ENCODE results near the gene C2orf76.

Gene C2orf76

DNA sequence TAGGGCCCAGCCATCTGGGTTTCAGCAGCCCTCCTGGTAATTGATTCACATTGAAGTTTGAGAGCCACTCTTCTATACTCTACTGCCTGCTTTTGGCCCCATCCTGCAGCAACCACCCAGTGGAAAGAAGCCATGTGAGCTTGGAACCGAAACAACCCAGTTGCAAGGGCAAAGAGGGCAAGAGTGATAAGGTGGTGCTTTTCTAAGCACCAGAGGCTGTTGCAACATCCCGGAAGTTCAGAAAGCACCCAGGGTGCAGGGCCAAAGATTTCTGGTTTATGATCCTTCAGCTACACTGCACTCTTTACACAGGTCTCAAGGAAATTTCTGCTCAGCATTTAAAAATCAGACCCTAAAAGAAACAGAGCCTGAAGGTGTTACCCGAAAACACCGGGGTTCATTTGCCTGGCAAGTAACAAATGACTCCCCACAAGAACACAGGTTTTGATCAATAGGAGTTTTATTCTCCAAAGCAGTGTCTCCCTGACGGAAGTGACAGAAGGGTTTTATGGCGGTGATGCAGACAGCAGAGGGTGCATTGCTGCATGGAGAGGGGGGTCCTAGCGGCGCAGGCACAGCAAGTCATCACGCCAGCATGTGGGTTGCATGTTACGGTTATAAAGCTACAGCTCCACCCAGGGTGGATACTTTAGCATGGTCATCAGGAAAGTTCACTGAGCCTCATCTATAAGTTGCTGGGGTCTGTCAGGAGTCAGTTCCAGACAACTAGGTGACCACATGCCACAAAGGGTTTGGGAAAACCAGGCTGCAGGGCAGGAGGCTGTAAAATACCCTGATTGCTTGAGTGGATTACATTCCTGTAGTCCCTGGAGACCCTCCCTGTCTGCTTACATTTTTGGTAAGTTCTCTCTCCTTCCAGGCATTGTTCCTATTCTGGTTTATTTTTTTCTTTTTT lies 36.3 kb upstream of the C2orf76 start:
- peaks cover 5% of the 10 kb centered on the region for H3K4me1 ChIP-seq (ENCODE audit: insufficient read depth, insufficient read length)
- TF ChIP-seq SUZ12 (IDR thresholded peaks at IDR 0.05; ENCODE audit: extremely low read depth, insufficient read depth, insufficient read length) = no peak
- TF ChIP-seq YY1 (IDR thresholded peaks at IDR 0.05; ENCODE audit: insufficient read depth, insufficient read length) = no peak
- no peak for TF ChIP-seq ZNF274 (IDR thresholded peaks at IDR 0.05; ENCODE audit: low read depth, low read length)
- no peak overlapping the region for H3K4me3 ChIP-seq (ENCODE audit: insufficient read length, low read depth)
- H3K9me3 ChIP-seq (ENCODE audit: insufficient read depth, low read length) = no peaks in the 10 kb centered on the region
- no peak for DNase-seq (ENCODE audit: low read depth, low spot score)
- no peaks in the 10 kb centered on the region for H3K36me3 ChIP-seq (ENCODE audit: insufficient read depth, insufficient read length, low read length)
- H3K9ac ChIP-seq (ENCODE audit: insufficient read length, low read depth) = no peak overlapping the region
- no peaks in the 10 kb centered on the region for H3K27me3 ChIP-seq (ENCODE audit: insufficient read depth, insufficient read length)

GRCh38 chr2:119402106-119402505 lies 35.5 kb upstream of the C2orf76 start:
- Histone ChIP-seq H3K9ac (ENCODE audit: insufficient read length, low read depth) (no peak overlapping the region), H3K36me3 (ENCODE audit: insufficient read depth, insufficient read length, low read length) (no peaks in the 10 kb centered on the region), H3K4me1 (ENCODE audit: insufficient read depth, insufficient read length) (peaks cover 5% of the 10 kb centered on the region), H3K4me3 (ENCODE audit: insufficient read length, low read depth) (no peak overlapping the region), H3K9me3 (ENCODE audit: insufficient read depth, low read length) (no peaks in the 10 kb centered on the region), H3K27me3 (ENCODE audit: insufficient read depth, insufficient read length) (no peaks in the 10 kb centered on the region)
- TF ChIP-seq SUZ12 (IDR thresholded peaks at IDR 0.05; ENCODE audit: extremely low read depth, insufficient read depth, insufficient read length) = no peak
- no peak for TF ChIP-seq YY1 (IDR thresholded peaks at IDR 0.05; ENCODE audit: insufficient read depth, insufficient read length)
- no peak for TF ChIP-seq ZNF274 (IDR thresholded peaks at IDR 0.05; ENCODE audit: low read depth, low read length)
- no peak for DNase-seq (ENCODE audit: low read depth, low spot score)

GRCh38 chr2:119397196-119397595 lies 30.6 kb upstream of the C2orf76 start:
- no peaks in the 10 kb centered on the region for H3K27me3 ChIP-seq (ENCODE audit: insufficient read depth, insufficient read length)
- DNase-seq (ENCODE audit: low read depth, low spot score) = no peak
- H3K9me3 ChIP-seq (ENCODE audit: insufficient read depth, low read length) = no peaks in the 10 kb centered on the region
- no peak overlapping the region for H3K9ac ChIP-seq (ENCODE audit: insufficient read length, low read depth)
- H3K36me3 ChIP-seq (ENCODE audit: insufficient read depth, insufficient read length, low read length) = no peaks in the 10 kb centered on the region
- TF ChIP-seq YY1 (IDR thresholded peaks at IDR 0.05; ENCODE audit: insufficient read depth, insufficient read length) (no peak), SUZ12 (IDR thresholded peaks at IDR 0.05; ENCODE audit: extremely low read depth, insufficient read depth, insufficient read length) (no peak), ZNF274 (IDR thresholded peaks at IDR 0.05; ENCODE audit: low read depth, low read length) (no peak)
- H3K4me1 ChIP-seq (ENCODE audit: insufficient read depth, insufficient read length) = peaks cover 5% of the 10 kb centered on the region
- no peak overlapping the region for H3K4me3 ChIP-seq (ENCODE audit: insufficient read length, low read depth)

DNA sequence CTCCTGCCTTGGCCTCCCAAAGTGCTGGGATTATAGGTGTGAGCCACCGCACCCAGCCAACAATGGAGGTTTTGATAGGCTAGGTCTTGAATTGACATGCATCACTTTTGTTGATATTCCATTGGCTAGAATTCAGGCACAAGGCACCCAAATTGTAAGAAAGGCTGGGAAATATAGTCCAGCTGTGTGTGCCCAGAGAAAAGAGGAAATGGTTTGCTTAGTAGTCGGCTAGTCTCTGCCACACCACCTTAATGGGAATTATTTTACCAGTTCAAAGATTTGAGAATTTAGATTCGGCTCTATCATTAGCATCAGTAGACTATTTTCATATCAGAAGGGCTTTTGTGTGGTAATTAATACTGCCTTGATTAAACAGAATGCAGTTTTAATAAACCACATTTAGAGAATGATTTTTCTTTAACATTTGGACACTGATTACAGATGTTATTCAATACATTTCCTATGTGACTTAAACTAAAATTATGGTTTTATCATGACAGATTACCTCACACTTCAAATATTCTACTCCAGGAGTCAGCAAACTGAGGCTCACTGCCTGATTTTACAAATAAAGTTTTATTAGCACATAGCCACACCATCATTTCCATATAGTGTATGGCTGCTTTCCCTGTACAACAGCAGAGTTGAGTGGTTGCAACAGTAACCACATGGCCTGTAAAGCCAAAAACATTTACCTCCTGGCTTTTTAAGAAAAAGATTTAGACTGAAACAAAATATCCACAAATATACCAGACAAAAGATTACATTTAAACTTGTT lies 27.5 kb upstream of the C2orf76 start:
- no peaks in the 10 kb centered on the region for H3K36me3 ChIP-seq (ENCODE audit: insufficient read depth, insufficient read length, low read length)
- no peak overlapping the region for H3K9ac ChIP-seq (ENCODE audit: insufficient read length, low read depth)
- peaks cover 4% of the 10 kb centered on the region for H3K4me1 ChIP-seq (ENCODE audit: insufficient read depth, insufficient read length)
- no peak for DNase-seq (ENCODE audit: low read depth, low spot score)
- TF ChIP-seq SUZ12 (IDR thresholded peaks at IDR 0.05; ENCODE audit: extremely low read depth, insufficient read depth, insufficient read length) (no peak), ZNF274 (IDR thresholded peaks at IDR 0.05; ENCODE audit: low read depth, low read length) (no peak), YY1 (IDR thresholded peaks at IDR 0.05; ENCODE audit: insufficient read depth, insufficient read length) (no peak)
- H3K27me3 ChIP-seq (ENCODE audit: insufficient read depth, insufficient read length) = no peaks in the 10 kb centered on the region
- no peaks in the 10 kb centered on the region for H3K9me3 ChIP-seq (ENCODE audit: insufficient read depth, low read length)
- H3K4me3 ChIP-seq (ENCODE audit: insufficient read length, low read depth) = no peak overlapping the region

- no peak for TF ChIP-seq YY1 (IDR thresholded peaks at IDR 0.05; ENCODE audit: insufficient read depth, insufficient read length)
- no peak for TF ChIP-seq SUZ12 (IDR thresholded peaks at IDR 0.05; ENCODE audit: extremely low read depth, insufficient read depth, insufficient read length)
- TF ChIP-seq ZNF274 (IDR thresholded peaks at IDR 0.05; ENCODE audit: low read depth, low read length) = no peak
- H3K9me3 ChIP-seq (ENCODE audit: insufficient read depth, low read length) = no peaks in the 10 kb centered on the region
- no peaks in the 10 kb centered on the region for H3K4me1 ChIP-seq (ENCODE audit: insufficient read depth, insufficient read length)
- no peak overlapping the region for H3K4me3 ChIP-seq (ENCODE audit: insufficient read length, low read depth)
- no peak for DNase-seq (ENCODE audit: low read depth, low spot score)
- H3K9ac ChIP-seq (ENCODE audit: insufficient read length, low read depth) = no peak overlapping the region
- H3K36me3 ChIP-seq (ENCODE audit: insufficient read depth, insufficient read length, low read length) = no peaks in the 10 kb centered on the region
- H3K27me3 ChIP-seq (ENCODE audit: insufficient read depth, insufficient read length) = no peaks in the 10 kb centered on the region
Measured at GRCh38 chr2:119389615-119390306, 23.1 kb upstream of the C2orf76 start.

GRCh38 chr2:119387381-119388129 lies 20.9 kb upstream of the C2orf76 start:
- H3K27me3 ChIP-seq (ENCODE audit: insufficient read depth, insufficient read length) = no peaks in the 10 kb centered on the region
- DNase-seq (ENCODE audit: low read depth, low spot score) = no peak
- no peaks in the 10 kb centered on the region for H3K9me3 ChIP-seq (ENCODE audit: insufficient read depth, low read length)
- H3K4me3 ChIP-seq (ENCODE audit: insufficient read length, low read depth) = no peak overlapping the region
- no peaks in the 10 kb centered on the region for H3K36me3 ChIP-seq (ENCODE audit: insufficient read depth, insufficient read length, low read length)
- H3K4me1 ChIP-seq (ENCODE audit: insufficient read depth, insufficient read length) = no peaks in the 10 kb centered on the region
- TF ChIP-seq SUZ12 (IDR thresholded peaks at IDR 0.05; ENCODE audit: extremely low read depth, insufficient read depth, insufficient read length) (no peak), YY1 (IDR thresholded peaks at IDR 0.05; ENCODE audit: insufficient read depth, insufficient read length) (no peak), ZNF274 (IDR thresholded peaks at IDR 0.05; ENCODE audit: low read depth, low read length) (no peak)
- no peak overlapping the region for H3K9ac ChIP-seq (ENCODE audit: insufficient read length, low read depth)
